KMS-11 (cell line): ENCODE measurements around the gene MED28.

Source experiments
- H2AFZ ChIP-seq: fragments of 200-600 bp; sonication (generic); 2 replicates; pipeline ENCODE4 v1.6.1; 2016; ENCODE audit warnings: antibody characterized with exemption, mixed run types, low read depth
- H3K27ac ChIP-seq: fragments of 200-600 bp; sonication (generic); 2 replicates; pipeline ENCODE4 v1.6.1; 2016; ENCODE audit warnings: mild to moderate bottlenecking, mixed run types
- H3K27me3 ChIP-seq: fragments of 200-600 bp; sonication (generic); 2 replicates; pipeline ENCODE4 v1.6.1; 2017; ENCODE audit warnings: mild to moderate bottlenecking, low read depth, mixed run types, moderate library complexity; ENCODE audit not compliant: insufficient read depth
- H3K36me3 ChIP-seq: fragments of 200-600 bp; sonication (generic); 2 replicates; pipeline ENCODE4 v1.6.1; 2017; ENCODE audit warnings: mild to moderate bottlenecking, mixed run types; ENCODE audit not compliant: insufficient read depth
- H3K4me1 ChIP-seq: fragments of 200-600 bp; sonication (generic); 2 replicates; pipeline ENCODE4 v1.6.1; 2016; ENCODE audit warnings: mild to moderate bottlenecking, low read depth, mixed run types; ENCODE audit not compliant: poor library complexity, severe bottlenecking
- H3K4me2 ChIP-seq: fragments of 200-600 bp; sonication (generic); 2 replicates; pipeline ENCODE4 v1.7.0; 2016; ENCODE audit warnings: mild to moderate bottlenecking, mixed run types
- H3K4me3 ChIP-seq: fragments of 200-600 bp; sonication (generic); IDR thresholded peaks from 2 replicates; pipeline ENCODE4 v1.6.1; 2017; ENCODE audit warnings: low read depth, low read length, mixed read lengths; ENCODE audit not compliant: insufficient read depth
- H3K79me2 ChIP-seq: fragments of 200-600 bp; sonication (generic); 2 replicates; pipeline ENCODE4 v1.6.1; 2016; ENCODE audit warnings: low read depth, mixed run types; ENCODE audit not compliant: insufficient read depth
- H3K9ac ChIP-seq: fragments of 200-600 bp; sonication (generic); 2 replicates; pipeline ENCODE4 v1.6.1; 2016; ENCODE audit warnings: mild to moderate bottlenecking, mixed run types
- H4K20me1 ChIP-seq: fragments of 200-600 bp; sonication (generic); 2 replicates; pipeline ENCODE4 v1.6.1; 2016; ENCODE audit warnings: mild to moderate bottlenecking, mixed run types; ENCODE audit not compliant: insufficient read depth
- TF ChIP-seq, protein P1 (sequence below): fragments of 200-600 bp; sonication (generic); conservative IDR thresholded peaks from 2 replicates; pipeline ENCODE4 v1.6.1; 2017; ENCODE audit warnings: low read depth, mild to moderate bottlenecking, antibody characterized with exemption, low read length, moderate library complexity, mixed read lengths

Gene MED28

DNA sequence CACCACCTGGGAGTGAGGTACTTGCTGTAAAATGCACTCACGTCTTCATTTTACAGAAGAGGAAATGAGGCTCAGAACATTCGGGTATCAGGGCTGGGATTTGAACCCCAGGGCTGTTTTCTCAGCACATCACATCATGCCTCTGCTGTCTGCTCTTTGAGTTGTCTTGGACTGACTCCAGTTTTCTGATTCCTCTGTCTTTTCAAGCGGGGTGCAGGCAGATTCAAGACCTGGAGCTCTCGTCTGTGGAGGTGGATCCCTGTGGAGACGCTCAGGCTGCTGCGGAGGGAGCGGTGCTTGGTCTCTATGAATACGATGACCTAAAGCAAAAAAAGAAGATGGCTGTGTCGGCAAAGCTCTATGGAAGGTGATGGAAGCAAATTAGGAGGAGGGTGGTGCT lies 31.2 kb upstream of the MED28 start:
- no peak overlapping the region for H3K9ac ChIP-seq
- H3K4me2 ChIP-seq = no peak overlapping the region
- no peaks in the 10 kb centered on the region; the same call in 1 of the 2 replicates for H3K36me3 ChIP-seq
- H3K4me1 ChIP-seq = peaks cover 10% of the 10 kb centered on the region
- peaks cover 27% of the 10 kb centered on the region; the same call in 1 of the 2 replicates for H3K79me2 ChIP-seq
- H2AFZ ChIP-seq = no peak overlapping the region
- no peaks in the 10 kb centered on the region for H3K27me3 ChIP-seq
- TF ChIP-seq, protein P1, sequence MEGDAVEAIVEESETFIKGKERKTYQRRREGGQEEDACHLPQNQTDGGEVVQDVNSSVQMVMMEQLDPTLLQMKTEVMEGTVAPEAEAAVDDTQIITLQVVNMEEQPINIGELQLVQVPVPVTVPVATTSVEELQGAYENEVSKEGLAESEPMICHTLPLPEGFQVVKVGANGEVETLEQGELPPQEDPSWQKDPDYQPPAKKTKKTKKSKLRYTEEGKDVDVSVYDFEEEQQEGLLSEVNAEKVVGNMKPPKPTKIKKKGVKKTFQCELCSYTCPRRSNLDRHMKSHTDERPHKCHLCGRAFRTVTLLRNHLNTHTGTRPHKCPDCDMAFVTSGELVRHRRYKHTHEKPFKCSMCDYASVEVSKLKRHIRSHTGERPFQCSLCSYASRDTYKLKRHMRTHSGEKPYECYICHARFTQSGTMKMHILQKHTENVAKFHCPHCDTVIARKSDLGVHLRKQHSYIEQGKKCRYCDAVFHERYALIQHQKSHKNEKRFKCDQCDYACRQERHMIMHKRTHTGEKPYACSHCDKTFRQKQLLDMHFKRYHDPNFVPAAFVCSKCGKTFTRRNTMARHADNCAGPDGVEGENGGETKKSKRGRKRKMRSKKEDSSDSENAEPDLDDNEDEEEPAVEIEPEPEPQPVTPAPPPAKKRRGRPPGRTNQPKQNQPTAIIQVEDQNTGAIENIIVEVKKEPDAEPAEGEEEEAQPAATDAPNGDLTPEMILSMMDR = no peak
- H3K4me3 ChIP-seq = no peak overlapping the region
- no peak overlapping the region for H3K27ac ChIP-seq
- no peaks in the 10 kb centered on the region for H4K20me1 ChIP-seq

GRCh38 chr4:17583941-17584340 lies 30.5 kb upstream of the MED28 start:
- Histone ChIP-seq H3K36me3 (no peaks in the 10 kb centered on the region; the same call in 1 of the 2 replicates), H2AFZ (no peak overlapping the region), H4K20me1 (no peaks in the 10 kb centered on the region), H3K27ac (no peak overlapping the region), H3K4me2 (no peak overlapping the region), H3K27me3 (no peaks in the 10 kb centered on the region), H3K9ac (no peak overlapping the region), H3K4me1 (peaks cover 11% of the 10 kb centered on the region), H3K79me2 (peaks cover 20% of the 10 kb centered on the region; the same call in 1 of the 2 replicates), H3K4me3 (no peak overlapping the region)
- TF ChIP-seq, protein P1 = no peak

- Histone ChIP-seq H3K9ac (no peak overlapping the region), H3K27me3 (no peaks in the 10 kb centered on the region), H3K36me3 (no peaks in the 10 kb centered on the region; the same call in 1 of the 2 replicates), H4K20me1 (no peaks in the 10 kb centered on the region), H3K4me2 (no peak overlapping the region), H3K79me2 (peaks cover 13% of the 10 kb centered on the region; the same call in 1 of the 2 replicates), H2AFZ (no peak overlapping the region), H3K27ac (no peak overlapping the region), H3K4me1 (peaks cover 11% of the 10 kb centered on the region), H3K4me3 (no peak overlapping the region)
- TF ChIP-seq, protein P1 = no peak
Observed at GRCh38 chr4:17584521-17585213, 29.8 kb upstream of the MED28 start.

DNA sequence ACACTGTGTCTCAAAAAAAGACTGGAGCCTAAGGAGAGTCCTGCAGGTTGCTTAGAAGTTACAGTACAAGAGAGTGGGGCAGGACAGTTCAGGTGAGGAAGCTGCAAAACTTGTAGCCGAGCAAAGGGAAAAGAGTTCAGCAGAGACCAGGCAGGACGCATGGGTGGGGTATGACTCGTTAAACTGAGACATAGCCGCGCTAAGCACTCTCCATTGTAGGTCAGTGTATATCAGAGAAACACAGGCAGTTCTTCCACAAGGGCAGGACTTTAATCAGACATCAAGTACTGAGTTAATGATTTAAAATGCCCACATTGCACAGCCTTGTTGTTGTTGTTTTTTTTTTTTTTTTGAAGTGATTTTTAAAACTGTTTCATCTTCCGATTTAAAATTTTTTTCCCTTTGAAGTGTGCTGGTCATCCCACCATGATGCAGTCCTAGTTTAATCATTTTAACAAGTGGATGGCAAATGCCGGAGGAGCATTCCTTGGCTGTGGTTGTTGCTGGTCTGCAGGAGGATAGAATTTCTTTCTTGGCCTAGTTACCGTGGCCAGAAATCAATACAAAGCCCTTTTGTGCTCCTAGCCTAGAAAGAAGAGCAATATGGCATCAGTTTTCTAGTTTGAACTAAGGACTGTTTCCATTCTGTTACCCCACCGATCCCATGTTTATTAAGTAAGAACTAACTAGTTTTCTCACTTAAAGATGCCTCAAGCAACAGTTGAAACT lies 27.2 kb upstream of the MED28 start:
- no peak overlapping the region for H2AFZ ChIP-seq
- H4K20me1 ChIP-seq = no peaks in the 10 kb centered on the region
- H3K4me2 ChIP-seq = no peak overlapping the region
- TF ChIP-seq, protein P1 = no peak
- no peak overlapping the region for H3K27ac ChIP-seq
- H3K9ac ChIP-seq = no peak overlapping the region
- no peaks in the 10 kb centered on the region for H3K79me2 ChIP-seq
- no peaks in the 10 kb centered on the region for H3K27me3 ChIP-seq
- H3K4me3 ChIP-seq = no peak overlapping the region
- H3K36me3 ChIP-seq = no peaks in the 10 kb centered on the region; the same call in 1 of the 2 replicates
- H3K4me1 ChIP-seq = peaks cover 13% of the 10 kb centered on the region
